Liver (tissue), 9 donors: Measurements from ENCODE around the gene UBAP1L. TPM values are rescaled to one million over a fixed set of nuclear protein-coding genes. Genes with fewer than 3 reads are reported as not detected.
"Not testable (repeated sequence)": the region's sequence is repeated elsewhere in the genome, so short reads cannot be mapped to it uniquely, and the experiment has no call there.

ENCODE experiments used
- DNase-seq: peaks from one replicate; pipeline ENCODE4 v3.0.0-alpha.2; 2017; ENCODE audit warnings: low spot score
- H3K27ac ChIP-seq, 2 donors: one replicate each; pipeline ENCODE4 v1.7.0; 2013; ENCODE audit warnings: inconsistent platforms in 2 of 2, low read length in 2 of 2, control low read depth in 1 of 2, low read depth in 1 of 2, mild to moderate bottlenecking in 1 of 2
- H3K27me3 ChIP-seq, 4 donors: one replicate each; pipeline versions ENCODE4 v1.6.1 to v1.7.0; 2013; ENCODE audit warnings: low read length in 3 of 4, inconsistent platforms in 1 of 4, mild to moderate bottlenecking in 1 of 4, moderate library complexity in 1 of 4; ENCODE audit not compliant: control insufficient read depth in 4 of 4, insufficient read depth in 4 of 4
- H3K36me3 ChIP-seq, 4 donors: one replicate each; pipeline versions ENCODE4 v1.6.1 to v1.7.0; 2013; ENCODE audit warnings: low read length in 3 of 4, mild to moderate bottlenecking in 3 of 4, low read depth in 1 of 4, moderate library complexity in 1 of 4; ENCODE audit not compliant: control insufficient read depth in 4 of 4, insufficient read depth in 3 of 4
- H3K4me1 ChIP-seq, 4 donors: one replicate each; pipeline versions ENCODE4 v1.6.1 to v1.7.0; 2013; ENCODE audit warnings: low read length in 3 of 4, mild to moderate bottlenecking in 3 of 4, moderate library complexity in 1 of 4; ENCODE audit not compliant: control insufficient read depth in 4 of 4, insufficient read depth in 4 of 4
- H3K4me3 ChIP-seq, 3 donors: one replicate each; pipeline versions ENCODE4 v1.6.1 to v1.7.0; 2013; ENCODE audit warnings: low read length in 3 of 3, control low read depth in 1 of 3, low read depth in 1 of 3, mild to moderate bottlenecking in 1 of 3
- H3K9ac ChIP-seq, 2 donors: one replicate each; pipeline ENCODE4 v1.7.0; 2013; ENCODE audit warnings: low read length in 2 of 2, mild to moderate bottlenecking in 2 of 2, moderate library complexity in 2 of 2, control low read depth in 1 of 2, low read depth in 1 of 2
- H3K9me3 ChIP-seq, 4 donors: one replicate each; pipeline versions ENCODE4 v1.6.1 to v1.7.0; 2013; ENCODE audit warnings: low read length in 3 of 4; ENCODE audit not compliant: control insufficient read depth in 4 of 4
- ATF3 ChIP-seq: IDR thresholded peaks from 2 replicates; pipeline ENCODE4 v1.6.1; 2016; ENCODE audit warnings: antibody characterized with exemption
- EGR1 ChIP-seq, 2 donors: IDR thresholded peaks; 2 replicates each; pipeline ENCODE4 v1.6.1; 2016 to 2018; ENCODE audit warnings: antibody characterized with exemption in 2 of 2, low read depth in 2 of 2
- FOXA1 ChIP-seq: IDR thresholded peaks from 2 replicates; pipeline ENCODE4 v1.6.1; 2016; ENCODE audit warnings: antibody characterized with exemption
- FOXA2 ChIP-seq: IDR thresholded peaks from 2 replicates; pipeline ENCODE4 v1.6.1; 2016; ENCODE audit warnings: antibody characterized with exemption
- GABPA ChIP-seq, 2 donors: IDR thresholded peaks in 1 of 2; conservative IDR thresholded peaks in 1 of 2; 2 replicates each; pipeline ENCODE4 v1.6.1; 2016; ENCODE audit warnings: antibody characterized with exemption in 2 of 2, mild to moderate bottlenecking in 1 of 2, moderate library complexity in 1 of 2
- HNF4A ChIP-seq, 2 donors: conservative IDR thresholded peaks; 2 replicates each; pipeline ENCODE4 v1.6.1; 2016; ENCODE audit warnings: antibody characterized with exemption in 2 of 2, mild to moderate bottlenecking in 2 of 2
- HNF4G ChIP-seq: IDR thresholded peaks from 2 replicates; pipeline ENCODE4 v1.6.1; 2016; ENCODE audit warnings: antibody characterized with exemption
- NR2F2 ChIP-seq: IDR thresholded peaks from 2 replicates; pipeline ENCODE4 v1.6.1; 2016; ENCODE audit warnings: antibody characterized with exemption
- RAD21 ChIP-seq, 2 donors: IDR thresholded peaks; 2 replicates each; pipeline ENCODE4 v1.6.1; 2016; ENCODE audit warnings: antibody characterized with exemption in 2 of 2, mild to moderate bottlenecking in 2 of 2
- RXRA ChIP-seq, 2 donors: IDR thresholded peaks; 2 replicates each; pipeline ENCODE4 v1.6.1; 2017 to 2018; ENCODE audit warnings: antibody characterized with exemption in 2 of 2, mild to moderate bottlenecking in 1 of 2
- SP1 ChIP-seq: IDR thresholded peaks from 2 replicates; pipeline ENCODE4 v1.6.1; 2018; ENCODE audit warnings: antibody characterized with exemption, mild to moderate bottlenecking
- TAF1 ChIP-seq: conservative IDR thresholded peaks from 2 replicates; pipeline ENCODE4 v1.6.1; 2016; ENCODE audit warnings: antibody characterized with exemption, mild to moderate bottlenecking
- YY1 ChIP-seq: IDR thresholded peaks from 2 replicates; pipeline ENCODE4 v1.6.1; 2016; ENCODE audit warnings: antibody characterized with exemption, mild to moderate bottlenecking
- ZBTB33 ChIP-seq: IDR thresholded peaks from 2 replicates; pipeline ENCODE4 v1.6.1; 2016; ENCODE audit warnings: antibody characterized with exemption
- WGBS: extraction: QIAGEN DNeasy Blood & Tissue Kit; methylation state at CpG from one replicate; pipeline ENCODE4 v1.1.7; 2013; 5-methylcytosine and 5-hydroxymethylcytosine counted together
- polyA plus RNA-seq, 2 donors: library from polyadenylated mRNA; stranded (reverse) in 1 of 2; unstranded in 1 of 2; fragments of 200-250 nt in 1 of 2; fragments of >200 nt in 1 of 2; fragmentation: Nextera tagmentation in 1 of 2; extraction: Ambion mirVana in 1 of 2; gene quantifications; one replicate each; pipeline versions ENCODE4 v1.2.1 to v1.2.3, GENCODE V29; 2013 to 2015
- total RNA-seq, 2 donors: library from RNA; depleted of rRNA; stranded (reverse); fragments of >200 nt; gene quantifications; one replicate each; pipeline ENCODE4 v1.2.3, GENCODE V29; 2014
- TF ChIP-seq, protein P1 (sequence below): fragments of 150-350 bp; IDR thresholded peaks from 2 replicates; pipeline ENCODE4 v1.5.1; 2017; ENCODE audit warnings: improper control_type of control experiment, low read depth, low read length; ENCODE audit not compliant: missing input control
- TF ChIP-seq, protein P2 (sequence below): IDR thresholded peaks from 2 replicates; pipeline ENCODE4 v1.6.1; 2016; ENCODE audit warnings: antibody characterized with exemption
- TF ChIP-seq, protein P3 (sequence below): IDR thresholded peaks from 2 replicates; pipeline ENCODE4 v1.6.1; 2016; ENCODE audit warnings: antibody characterized with exemption, mild to moderate bottlenecking
- donor health status: healthy.
- donor health status: healthy.
- donor health status: healthy.
- donor health status: healthy.
- donor health status: healthy.

UBAP1L gene
- total and polyA plus RNA-seq, 4 donors = 0.57 to 6.9 (median 0.90) TPM

GRCh38 chr15:65101411-65101890 lies 13.5 kb downstream of the UBAP1L start:
- peak; percentile 76 for DNase-seq
- H3K9me3 ChIP-seq = no peaks in the 10 kb centered on the region
- no peak overlapping the region for H3K9ac ChIP-seq
- no peak overlapping the region for H3K4me3 ChIP-seq
- H3K4me1 ChIP-seq = no peaks in the 10 kb centered on the region
- 40% methylated on average over 9 of the region's 9 CpGs for WGBS
- TF ChIP-seq EGR1 (IDR thresholded peaks at IDR 0.05; ENCODE audit: low read depth in 2 of 2) (no peak), FOXA1 (no peak), RAD21 (IDR thresholded peaks at IDR 0.05) (peak; percentile 93 to 94), NR2F2 (no peak), SP1 (no peak), HNF4G (no peak)
- TF ChIP-seq, protein P1, sequence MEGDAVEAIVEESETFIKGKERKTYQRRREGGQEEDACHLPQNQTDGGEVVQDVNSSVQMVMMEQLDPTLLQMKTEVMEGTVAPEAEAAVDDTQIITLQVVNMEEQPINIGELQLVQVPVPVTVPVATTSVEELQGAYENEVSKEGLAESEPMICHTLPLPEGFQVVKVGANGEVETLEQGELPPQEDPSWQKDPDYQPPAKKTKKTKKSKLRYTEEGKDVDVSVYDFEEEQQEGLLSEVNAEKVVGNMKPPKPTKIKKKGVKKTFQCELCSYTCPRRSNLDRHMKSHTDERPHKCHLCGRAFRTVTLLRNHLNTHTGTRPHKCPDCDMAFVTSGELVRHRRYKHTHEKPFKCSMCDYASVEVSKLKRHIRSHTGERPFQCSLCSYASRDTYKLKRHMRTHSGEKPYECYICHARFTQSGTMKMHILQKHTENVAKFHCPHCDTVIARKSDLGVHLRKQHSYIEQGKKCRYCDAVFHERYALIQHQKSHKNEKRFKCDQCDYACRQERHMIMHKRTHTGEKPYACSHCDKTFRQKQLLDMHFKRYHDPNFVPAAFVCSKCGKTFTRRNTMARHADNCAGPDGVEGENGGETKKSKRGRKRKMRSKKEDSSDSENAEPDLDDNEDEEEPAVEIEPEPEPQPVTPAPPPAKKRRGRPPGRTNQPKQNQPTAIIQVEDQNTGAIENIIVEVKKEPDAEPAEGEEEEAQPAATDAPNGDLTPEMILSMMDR = peak; percentile 78
- TF ChIP-seq, protein P2, sequence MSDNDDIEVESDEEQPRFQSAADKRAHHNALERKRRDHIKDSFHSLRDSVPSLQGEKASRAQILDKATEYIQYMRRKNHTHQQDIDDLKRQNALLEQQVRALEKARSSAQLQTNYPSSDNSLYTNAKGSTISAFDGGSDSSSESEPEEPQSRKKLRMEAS = no peak
- H3K27ac ChIP-seq = no peak overlapping the region
- peaks cover 10 to 38% (median 20%) of the 10 kb centered on the region in 4 donors for H3K36me3 ChIP-seq
- H3K27me3 ChIP-seq = no peaks in the 10 kb centered on the region

DNA sequence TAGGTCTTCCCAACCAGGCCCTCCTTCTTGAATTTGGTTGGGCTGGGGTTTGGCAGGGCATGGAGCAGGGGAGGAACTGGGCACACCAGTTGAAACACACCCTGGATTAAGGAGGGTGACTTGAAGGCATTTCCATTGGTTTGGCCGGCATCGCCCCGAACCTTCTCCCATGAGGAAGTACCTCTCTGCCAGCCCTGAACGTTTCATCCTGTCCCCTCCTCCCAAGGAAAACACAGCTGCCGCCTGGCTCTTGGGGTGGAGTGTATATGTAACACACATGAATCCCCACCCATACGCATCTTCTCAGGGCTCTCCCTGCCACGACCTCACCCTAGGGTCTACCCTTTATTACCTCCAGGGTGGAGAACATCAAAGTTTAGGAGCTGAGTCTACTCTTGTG lies 14.6 kb downstream of the UBAP1L start:
- Histone ChIP-seq H3K36me3 (peaks cover 10 to 36% (median 20%) of the 10 kb centered on the region in 4 donors), H3K4me1 (peaks cover 0 to 5% (median 2%) of the 10 kb centered on the region in 4 donors), H3K27me3 (no peaks in the 10 kb centered on the region), H3K9ac (no peak overlapping the region), H3K27ac (no peak overlapping the region), H3K4me3 (no peak overlapping the region), H3K9me3 (no peaks in the 10 kb centered on the region)
- no peak for DNase-seq
- 83% methylated on average over 7 of the region's 7 CpGs for WGBS
- TF ChIP-seq FOXA1 (no peak), EGR1 (IDR thresholded peaks at IDR 0.05; ENCODE audit: low read depth in 2 of 2) (no peak), GABPA (IDR thresholded peaks at IDR 0.05 in 1 of 2, conservative IDR thresholded peaks at IDR 0.05 in 1 of 2) (no peak), HNF4G (no peak), RXRA (IDR thresholded peaks at IDR 0.05) (no peak), FOXA2 (no peak), RAD21 (IDR thresholded peaks at IDR 0.05) (no peak), NR2F2 (no peak), HNF4A (conservative IDR thresholded peaks at IDR 0.05) (no peak), ATF3 (no peak), YY1 (no peak), ZBTB33 (no peak), TAF1 (no peak)
- TF ChIP-seq, protein P2 = no peak
- TF ChIP-seq, protein P3, sequence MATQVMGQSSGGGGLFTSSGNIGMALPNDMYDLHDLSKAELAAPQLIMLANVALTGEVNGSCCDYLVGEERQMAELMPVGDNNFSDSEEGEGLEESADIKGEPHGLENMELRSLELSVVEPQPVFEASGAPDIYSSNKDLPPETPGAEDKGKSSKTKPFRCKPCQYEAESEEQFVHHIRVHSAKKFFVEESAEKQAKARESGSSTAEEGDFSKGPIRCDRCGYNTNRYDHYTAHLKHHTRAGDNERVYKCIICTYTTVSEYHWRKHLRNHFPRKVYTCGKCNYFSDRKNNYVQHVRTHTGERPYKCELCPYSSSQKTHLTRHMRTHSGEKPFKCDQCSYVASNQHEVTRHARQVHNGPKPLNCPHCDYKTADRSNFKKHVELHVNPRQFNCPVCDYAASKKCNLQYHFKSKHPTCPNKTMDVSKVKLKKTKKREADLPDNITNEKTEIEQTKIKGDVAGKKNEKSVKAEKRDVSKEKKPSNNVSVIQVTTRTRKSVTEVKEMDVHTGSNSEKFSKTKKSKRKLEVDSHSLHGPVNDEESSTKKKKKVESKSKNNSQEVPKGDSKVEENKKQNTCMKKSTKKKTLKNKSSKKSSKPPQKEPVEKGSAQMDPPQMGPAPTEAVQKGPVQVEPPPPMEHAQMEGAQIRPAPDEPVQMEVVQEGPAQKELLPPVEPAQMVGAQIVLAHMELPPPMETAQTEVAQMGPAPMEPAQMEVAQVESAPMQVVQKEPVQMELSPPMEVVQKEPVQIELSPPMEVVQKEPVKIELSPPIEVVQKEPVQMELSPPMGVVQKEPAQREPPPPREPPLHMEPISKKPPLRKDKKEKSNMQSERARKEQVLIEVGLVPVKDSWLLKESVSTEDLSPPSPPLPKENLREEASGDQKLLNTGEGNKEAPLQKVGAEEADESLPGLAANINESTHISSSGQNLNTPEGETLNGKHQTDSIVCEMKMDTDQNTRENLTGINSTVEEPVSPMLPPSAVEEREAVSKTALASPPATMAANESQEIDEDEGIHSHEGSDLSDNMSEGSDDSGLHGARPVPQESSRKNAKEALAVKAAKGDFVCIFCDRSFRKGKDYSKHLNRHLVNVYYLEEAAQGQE = no peak
- TF ChIP-seq, protein P1 = no peak

DNA sequence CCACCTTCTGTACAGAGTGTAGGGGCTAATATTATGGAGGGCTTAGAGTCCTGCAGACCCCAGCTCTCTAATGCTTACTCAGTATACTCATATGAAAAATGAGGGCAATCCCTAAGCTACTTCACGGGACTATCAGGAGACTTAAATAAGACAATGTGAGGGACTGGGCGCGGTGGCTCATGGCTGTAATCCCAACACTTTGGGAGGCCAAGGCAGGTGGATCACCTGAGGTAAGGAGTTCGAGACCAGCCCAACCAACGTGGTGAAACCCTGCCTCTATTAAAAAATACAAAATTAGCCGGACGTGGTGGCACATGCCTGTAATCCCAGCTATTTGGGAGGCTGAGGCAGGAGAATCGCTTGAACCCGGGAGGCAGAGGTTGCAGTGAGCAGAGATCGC lies 15.2 kb downstream of the UBAP1L start:
- Histone ChIP-seq H3K36me3 (peaks cover 10 to 32% (median 18%) of the 10 kb centered on the region in 4 donors), H3K4me1 (peaks cover 0 to 12% (median 9%) of the 10 kb centered on the region in 4 donors)
- DNase-seq, H3K9ac ChIP-seq, H3K4me3 ChIP-seq, H3K27ac ChIP-seq, H3K9me3 ChIP-seq, H3K27me3 ChIP-seq: not testable (repeated sequence)
- WGBS = 96% methylated on average over 10 of the region's 10 CpGs
